Measurements from ENCODE around the gene SEPTIN5. TPM values are rescaled to one million over a fixed set of nuclear protein-coding genes. Genes with fewer than 3 reads are reported as not detected.

The SEPTIN5 gene
- total RNA-seq, 2 experiments from 2014 or later = 0.94 to 1.5 TPM

DNA sequence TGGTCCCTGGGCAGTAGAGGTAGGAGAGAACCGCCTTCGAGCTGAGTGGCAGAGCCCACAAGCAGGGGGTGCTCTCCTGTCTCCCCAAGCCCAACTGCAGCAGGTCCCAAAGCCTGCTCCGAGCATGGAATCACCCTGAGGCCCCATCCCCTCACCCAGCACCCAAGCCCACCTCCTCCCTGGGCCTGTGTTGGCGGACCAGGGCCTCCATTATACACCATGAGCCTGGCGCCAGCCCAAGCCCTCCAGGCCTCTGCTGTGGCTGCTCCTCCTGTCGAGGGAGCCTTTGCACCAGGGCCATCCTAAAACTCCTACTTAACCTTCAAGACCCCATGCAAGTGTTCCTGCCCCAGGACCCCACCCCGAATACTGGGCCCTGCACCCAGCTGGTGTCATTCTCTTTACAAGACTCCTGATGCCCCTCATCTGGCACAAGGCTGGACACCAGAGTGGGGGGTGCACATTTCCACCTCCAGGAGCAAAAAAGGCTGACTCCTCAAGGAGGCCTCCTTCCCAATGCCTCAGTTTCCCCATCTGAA is 25.7 kb downstream of the SEPTIN5 start:
- DNase-seq = no peak

DNA sequence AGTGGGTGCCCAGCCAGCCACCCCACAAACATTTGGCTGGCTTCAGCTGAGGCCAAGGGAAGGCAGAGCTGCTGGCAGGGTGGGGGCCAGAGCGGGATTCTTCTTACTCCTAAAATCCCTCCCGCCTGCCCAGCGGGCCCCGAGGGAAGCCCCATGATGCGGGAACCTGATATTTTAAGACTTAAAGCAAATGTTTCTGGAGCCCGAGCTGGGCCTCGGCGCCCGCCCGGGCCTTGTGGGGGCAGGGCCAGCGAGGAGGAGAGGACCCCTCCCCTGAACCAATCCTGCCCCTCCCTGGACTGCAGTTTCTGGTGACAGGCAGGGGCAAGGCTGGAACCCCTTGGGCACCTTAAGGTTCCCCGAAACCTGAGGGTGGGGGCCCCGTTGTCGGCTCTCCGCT is 26.3 kb downstream of the SEPTIN5 start:
- H3K36me3 Mint-ChIP-seq (ENCODE audit: low read depth) = no peaks in the 10 kb centered on the region
- no peak overlapping the region for H3K27ac Mint-ChIP-seq
- no peak for DNase-seq
- no peaks in the 10 kb centered on the region for H3K4me1 Mint-ChIP-seq
- ChIA-PET POLR2A (no interaction called here), CTCF (interaction anchor here (1.5 kb wide), 1 partner anchor 10 kb away, joined by 5 read pairs; no protein-coding TSS in a partner anchor)
- intact Hi-C loops (cut with DNase I, micrococcal nuclease) = no loop called here
- no peak overlapping the region for H3K4me3 Mint-ChIP-seq
- H3K9me3 Mint-ChIP-seq (ENCODE audit: low read depth) = no peaks in the 10 kb centered on the region
- no peak for ATAC-seq
- no peaks in the 10 kb centered on the region for H3K27me3 Mint-ChIP-seq

More for the DNA sequence above, 25.7 kb downstream of the SEPTIN5 start:
- ATAC-seq = no peak
- CTCF ChIA-PET = interaction anchor here (1.5 kb wide), 1 partner anchor 10 kb away, joined by 5 read pairs; no protein-coding TSS in a partner anchor
- Mint-ChIP-seq H3K27ac (no peak overlapping the region), H3K27me3 (no peaks in the 10 kb centered on the region), H3K36me3 (ENCODE audit: low read depth) (no peaks in the 10 kb centered on the region), H3K4me3 (no peak overlapping the region), H3K9me3 (ENCODE audit: low read depth) (no peaks in the 10 kb centered on the region), H3K4me1 (no peaks in the 10 kb centered on the region)
- intact Hi-C loops (cut with DNase I, micrococcal nuclease) = no loop called here
- POLR2A ChIA-PET = no interaction called here

DNA sequence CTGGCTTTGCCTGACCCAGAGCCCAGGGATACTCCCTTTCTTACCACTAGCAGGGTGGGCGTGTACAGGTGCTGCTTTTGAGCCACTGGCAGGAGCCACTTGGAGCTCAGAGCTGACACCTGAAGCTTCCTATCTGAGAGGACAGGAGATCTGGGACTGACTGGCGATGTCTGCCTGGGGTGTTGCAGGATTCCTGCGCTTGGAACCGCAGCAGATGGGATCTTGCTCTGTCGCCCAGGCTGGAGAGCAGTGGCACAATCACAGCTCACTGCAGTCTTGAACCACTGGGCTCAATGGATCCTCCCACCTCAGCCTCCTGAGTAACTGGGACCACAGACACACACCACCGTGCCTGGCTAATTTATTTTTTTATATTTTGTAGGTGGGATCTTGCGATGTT is 26.8 kb downstream of the SEPTIN5 start:
- no peak for ATAC-seq
- CTCF ChIA-PET = interaction anchor here (1.4 to 1.5 kb wide), 2 partner anchors 11 to 38 kb away, joined by 3 to 5 read pairs; no protein-coding TSS in a partner anchor
- no peaks in the 10 kb centered on the region for H3K27me3 Mint-ChIP-seq
- H3K36me3 Mint-ChIP-seq (ENCODE audit: low read depth) = no peaks in the 10 kb centered on the region
- no peaks in the 10 kb centered on the region for H3K4me1 Mint-ChIP-seq
- H3K9me3 Mint-ChIP-seq (ENCODE audit: low read depth) = no peaks in the 10 kb centered on the region
- H3K4me3 Mint-ChIP-seq = no peak overlapping the region
- POLR2A ChIA-PET = no interaction called here
- intact Hi-C loops (cut with DNase I, micrococcal nuclease) = no loop called here
- H3K27ac Mint-ChIP-seq = no peak overlapping the region
- no peak for DNase-seq

DNA sequence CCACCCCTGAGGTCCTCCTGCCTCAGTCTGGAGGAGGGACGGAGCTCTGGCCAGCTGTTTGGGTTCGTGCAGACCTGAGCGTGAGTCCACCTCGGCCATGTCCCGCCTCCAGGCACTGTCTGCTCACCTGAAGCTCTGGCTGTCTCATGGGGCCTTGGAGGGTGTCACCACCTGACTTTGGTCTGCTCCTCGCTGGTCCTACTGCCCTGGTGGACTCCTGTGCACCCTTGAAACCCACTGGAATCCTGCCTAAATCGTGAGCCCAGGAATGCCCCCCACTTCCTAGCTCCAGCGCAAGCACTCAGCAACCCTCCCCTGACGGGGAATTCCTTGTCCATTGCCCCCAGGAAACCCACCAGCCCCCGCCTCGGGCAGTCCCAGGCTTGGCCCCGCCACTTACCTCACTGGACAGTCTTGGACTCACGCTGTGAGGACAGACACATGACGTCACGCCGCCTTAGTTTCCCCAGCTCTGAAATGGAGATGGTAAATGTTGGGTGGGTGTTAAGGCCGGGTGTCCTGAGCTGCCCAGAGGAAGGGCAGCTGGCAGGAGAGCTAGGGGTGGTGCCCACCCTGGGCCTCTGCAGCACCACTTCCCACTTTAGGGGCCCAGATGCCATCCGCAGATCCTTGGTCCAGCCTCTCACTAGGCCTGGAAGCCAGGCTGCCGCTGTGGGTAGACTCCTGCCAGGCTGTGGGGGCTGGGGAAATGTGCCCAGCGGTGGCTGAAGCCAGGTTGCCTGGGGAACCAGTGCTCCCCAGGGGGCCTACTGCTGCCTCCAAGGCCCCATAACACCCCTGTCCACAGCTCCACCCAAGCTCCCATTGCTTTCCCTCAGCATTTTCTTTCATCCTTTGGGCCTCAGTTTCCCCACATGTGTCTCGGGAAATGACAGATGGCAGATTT is 28.1 kb downstream of the SEPTIN5 start:
- no peak overlapping the region for H3K4me3 Mint-ChIP-seq
- DNase-seq = no peak

DNA sequence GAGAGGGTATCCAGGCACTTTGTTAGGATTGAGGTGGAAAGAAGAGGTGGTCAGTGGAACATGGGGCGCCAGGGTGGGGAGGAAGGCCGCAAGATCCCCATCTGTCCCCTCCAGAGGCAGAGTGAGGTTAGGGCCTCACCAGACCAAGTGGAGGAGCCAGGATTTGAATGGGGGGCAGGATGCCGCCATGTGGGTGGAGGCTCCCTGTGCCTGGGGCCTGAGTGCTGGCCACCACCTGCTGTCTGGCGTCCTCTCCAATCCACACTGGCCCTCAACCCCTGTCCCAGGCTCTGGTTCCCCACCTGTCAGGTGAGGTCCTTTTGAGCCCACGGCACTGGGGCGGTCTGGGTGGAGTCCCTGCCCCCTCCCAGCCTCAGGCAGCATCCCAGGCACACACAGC is 28.8 kb downstream of the SEPTIN5 start:
- H3K27me3 Mint-ChIP-seq = no peaks in the 10 kb centered on the region
- H3K4me3 Mint-ChIP-seq = no peak overlapping the region
- ChIA-PET POLR2A (no interaction called here), CTCF (interaction anchor here (1.8 kb wide), 1 partner anchor 13 kb away, joined by 6 read pairs; no protein-coding TSS in a partner anchor)
- no peaks in the 10 kb centered on the region for H3K4me1 Mint-ChIP-seq
- H3K9me3 Mint-ChIP-seq (ENCODE audit: low read depth) = no peaks in the 10 kb centered on the region
- ATAC-seq (no peak), DNase-seq (no peak)
- no peak overlapping the region for H3K27ac Mint-ChIP-seq
- H3K36me3 Mint-ChIP-seq (ENCODE audit: low read depth) = no peaks in the 10 kb centered on the region
- intact Hi-C loops (cut with DNase I, micrococcal nuclease) = no loop called here

More for the DNA sequence above, 28.1 kb downstream of the SEPTIN5 start:
- Mint-ChIP-seq H3K9me3 (ENCODE audit: low read depth) (no peaks in the 10 kb centered on the region), H3K27me3 (no peaks in the 10 kb centered on the region), H3K36me3 (ENCODE audit: low read depth) (no peaks in the 10 kb centered on the region), H3K27ac (no peak overlapping the region), H3K4me1 (no peaks in the 10 kb centered on the region)
- no peak for ATAC-seq
- CTCF ChIA-PET = interaction anchor here (1.0 to 1.8 kb wide), 3 partner anchors 12 to 37 kb away, joined by 3 to 6 read pairs (median 3); no protein-coding TSS in a partner anchor
- POLR2A ChIA-PET = no interaction called here
- intact Hi-C loops (cut with DNase I, micrococcal nuclease) = no loop called here

DNA sequence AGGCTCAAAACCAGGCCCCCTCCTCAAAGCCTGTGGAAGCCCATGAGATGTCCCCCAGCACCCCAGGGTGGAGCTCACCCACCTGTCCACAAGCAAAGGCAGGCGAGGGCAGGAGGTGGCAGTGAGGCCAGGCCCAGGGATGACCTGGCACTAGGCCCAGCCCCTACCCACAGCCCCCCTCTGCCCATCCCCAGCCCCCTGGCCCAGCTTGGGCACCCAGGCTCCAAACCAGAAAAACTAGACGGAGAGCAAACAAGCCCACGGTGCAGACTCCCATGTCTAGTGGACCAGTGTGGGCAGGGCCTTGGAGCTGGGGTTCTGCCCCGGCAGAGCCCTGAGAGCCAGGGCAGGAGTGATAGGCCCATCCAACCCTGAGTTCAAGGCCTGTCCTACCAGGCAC is 29.3 kb downstream of the SEPTIN5 start:
- ATAC-seq (no peak), DNase-seq (no peak)
- CTCF ChIA-PET = no interaction called here
- no peaks in the 10 kb centered on the region for H3K4me1 Mint-ChIP-seq
- intact Hi-C loops (cut with DNase I, micrococcal nuclease) = no loop called here
- no peak overlapping the region for H3K4me3 Mint-ChIP-seq
- POLR2A ChIA-PET = no interaction called here
- no peaks in the 10 kb centered on the region for H3K36me3 Mint-ChIP-seq (ENCODE audit: low read depth)
- no peaks in the 10 kb centered on the region for H3K27me3 Mint-ChIP-seq
- H3K9me3 Mint-ChIP-seq (ENCODE audit: low read depth) = no peaks in the 10 kb centered on the region
- H3K27ac Mint-ChIP-seq = no peak overlapping the region

DNA sequence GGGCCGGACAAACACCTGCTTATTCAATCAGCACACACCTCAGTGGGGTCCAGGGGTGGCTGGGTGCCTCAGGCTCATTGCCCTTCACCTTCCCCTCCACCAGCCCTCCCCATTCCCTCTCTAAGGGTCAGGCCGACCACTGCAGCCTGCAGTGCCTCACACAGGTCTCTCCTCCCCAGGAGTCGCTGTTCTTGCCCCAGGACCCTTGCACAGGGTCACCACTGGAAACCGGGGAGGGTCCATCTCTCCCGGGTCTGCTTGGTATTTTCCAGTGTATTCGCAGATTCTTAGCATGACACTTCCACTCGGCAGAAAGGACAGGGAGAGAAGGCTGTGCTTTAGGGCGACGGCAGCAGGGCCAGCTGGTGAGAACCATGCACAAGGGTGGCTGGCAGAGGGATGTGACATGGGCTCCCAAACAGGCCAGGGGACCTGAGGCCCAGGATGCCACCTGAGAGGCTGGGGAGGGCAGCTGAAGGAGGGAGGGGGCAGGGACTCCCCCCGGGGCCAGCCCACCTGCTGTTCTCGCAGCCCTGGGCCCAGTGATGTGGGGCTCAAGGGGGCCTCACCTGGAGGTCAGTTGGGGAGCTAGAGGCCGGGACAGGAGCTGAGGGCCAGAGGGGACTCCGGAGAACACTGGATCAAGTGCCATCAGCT is 30.2 kb downstream of the SEPTIN5 start:
- no peak overlapping the region for H3K27ac Mint-ChIP-seq
- ChIA-PET CTCF (interaction anchor here (0.6 to 1.4 kb wide), 2 partner anchors 12 to 15 kb away, joined by 3 to 7 read pairs; no protein-coding TSS in a partner anchor), POLR2A (no interaction called here)
- DNase-seq (no peak), ATAC-seq (no peak)
- intact Hi-C loops (cut with DNase I, micrococcal nuclease) = no loop called here
- no peaks in the 10 kb centered on the region for H3K9me3 Mint-ChIP-seq (ENCODE audit: low read depth)
- H3K4me1 Mint-ChIP-seq = no peaks in the 10 kb centered on the region
- H3K4me3 Mint-ChIP-seq = no peak overlapping the region
- H3K36me3 Mint-ChIP-seq (ENCODE audit: low read depth) = no peaks in the 10 kb centered on the region
- no peaks in the 10 kb centered on the region for H3K27me3 Mint-ChIP-seq

DNA sequence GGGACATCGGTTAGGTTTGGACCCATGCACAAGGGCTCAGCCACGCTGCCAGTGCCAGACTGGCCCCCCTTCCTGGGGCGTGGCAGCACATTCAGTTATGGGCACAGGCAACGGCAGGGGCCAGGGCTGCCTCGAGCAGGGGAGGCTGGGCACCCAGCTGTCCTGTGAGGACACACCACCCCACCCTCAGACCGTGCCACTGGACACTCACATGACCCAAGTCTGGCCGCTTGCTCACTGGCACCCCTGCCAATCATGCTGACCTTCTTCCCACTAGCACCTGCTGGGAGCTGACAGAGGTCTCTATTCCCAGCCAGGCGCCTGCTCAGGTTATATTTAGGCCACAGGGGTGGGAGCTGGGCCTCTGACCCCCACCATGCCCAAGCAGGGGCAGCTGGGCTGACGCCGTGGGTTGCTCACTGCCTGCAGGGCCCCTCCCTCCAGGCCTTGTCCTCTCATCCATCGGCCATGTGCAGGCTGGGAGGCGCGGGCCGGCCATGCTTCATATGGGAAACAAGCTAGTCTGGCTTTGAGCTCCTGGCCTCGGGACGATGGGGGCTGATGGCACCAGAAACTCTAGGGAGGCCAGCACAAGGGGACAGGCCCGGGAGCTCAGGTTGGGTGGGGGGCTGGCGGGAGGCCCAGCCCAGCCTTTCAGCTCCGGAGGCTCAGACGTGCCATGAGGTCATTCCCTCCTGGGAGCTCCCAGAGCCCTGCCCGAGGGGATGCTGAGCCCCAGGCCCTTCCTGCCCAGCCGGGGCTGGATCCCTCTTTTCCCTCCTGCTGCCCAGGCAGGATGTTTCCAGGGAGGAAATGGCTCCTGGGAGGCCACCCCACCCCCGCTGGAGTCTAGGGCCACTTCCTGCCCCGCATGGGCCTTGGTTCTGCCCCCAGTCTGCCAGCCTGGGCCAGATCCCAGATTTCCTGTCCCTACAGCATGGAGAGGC is 31.1 kb downstream of the SEPTIN5 start:
- Mint-ChIP-seq H3K36me3 (ENCODE audit: low read depth) (no peaks in the 10 kb centered on the region), H3K27ac (no peak overlapping the region), H3K9me3 (ENCODE audit: low read depth) (no peaks in the 10 kb centered on the region), H3K4me1 (no peaks in the 10 kb centered on the region), H3K4me3 (no peak overlapping the region), H3K27me3 (no peaks in the 10 kb centered on the region)
- ATAC-seq (no peak), DNase-seq (no peak)
- POLR2A ChIA-PET = no interaction called here
- CTCF ChIA-PET = interaction anchor here (0.5 to 1.4 kb wide), 3 partner anchors 15 to 267 kb away, joined by 3 to 7 read pairs (median 4); no protein-coding TSS in a partner anchor
- intact Hi-C loops (cut with DNase I, micrococcal nuclease) = no loop called here

DNA sequence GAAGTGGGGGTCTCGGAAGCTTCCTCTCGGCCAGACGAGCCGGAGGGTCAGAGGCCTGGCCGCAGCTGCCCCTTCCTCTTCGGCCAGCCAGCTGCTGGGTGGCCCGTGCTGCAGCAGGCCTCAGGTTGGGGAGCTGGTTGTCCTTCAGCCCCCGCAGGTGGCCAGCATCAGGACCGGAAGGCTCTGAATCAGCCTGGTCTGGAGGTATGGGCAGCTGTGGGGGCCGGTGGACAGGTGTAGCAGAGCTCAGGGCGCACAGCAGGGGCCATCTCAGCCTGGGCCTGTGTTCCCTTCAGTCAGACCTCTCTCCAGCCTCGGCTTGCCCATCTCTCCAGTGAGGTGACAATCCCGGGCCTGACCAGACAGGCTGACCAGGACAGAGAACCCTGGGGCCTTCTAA is 32.4 kb downstream of the SEPTIN5 start:
- no peak overlapping the region for H3K4me3 Mint-ChIP-seq
- DNase-seq = no peak
- H3K27me3 Mint-ChIP-seq = no peaks in the 10 kb centered on the region
- no peaks in the 10 kb centered on the region for H3K4me1 Mint-ChIP-seq
- no peaks in the 10 kb centered on the region for H3K36me3 Mint-ChIP-seq (ENCODE audit: low read depth)
- H3K9me3 Mint-ChIP-seq (ENCODE audit: low read depth) = no peaks in the 10 kb centered on the region
- no peak for ATAC-seq
- intact Hi-C loops (cut with DNase I, micrococcal nuclease) = no loop called here
- ChIA-PET CTCF (interaction anchor here (1.9 kb wide), 1 partner anchor 16 kb away, joined by 5 read pairs; no protein-coding TSS in a partner anchor), POLR2A (no interaction called here)
- no peak overlapping the region for H3K27ac Mint-ChIP-seq

DNA sequence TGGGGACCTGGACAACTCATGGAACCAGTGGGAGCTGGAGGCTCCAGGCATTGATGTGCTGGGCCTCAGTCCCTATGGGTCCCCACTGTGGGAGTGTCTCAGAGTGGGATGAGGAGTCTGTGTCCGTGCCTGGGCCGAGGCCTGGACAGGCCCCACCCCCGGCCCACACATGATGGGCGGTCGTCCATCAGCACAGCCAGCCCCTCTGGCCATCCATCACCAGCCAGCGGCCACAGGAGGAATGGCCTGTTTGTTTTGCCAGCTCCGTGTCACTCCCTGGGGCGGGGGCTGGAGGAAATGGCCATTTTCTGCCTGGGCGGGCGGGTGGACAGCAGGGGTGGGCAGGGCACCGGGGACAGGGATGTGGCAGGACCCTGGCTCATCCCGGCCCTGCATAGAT is 33.2 kb downstream of the SEPTIN5 start:
- Mint-ChIP-seq H3K4me1 (no peaks in the 10 kb centered on the region), H3K36me3 (ENCODE audit: low read depth) (no peaks in the 10 kb centered on the region), H3K27ac (no peak overlapping the region), H3K9me3 (ENCODE audit: low read depth) (no peaks in the 10 kb centered on the region), H3K4me3 (no peak overlapping the region), H3K27me3 (no peaks in the 10 kb centered on the region)
- DNase-seq (no peak), ATAC-seq (no peak)
- CTCF ChIA-PET = interaction anchor here (0.6 to 1.9 kb wide), 2 partner anchors 17 to 265 kb away, joined by 3 to 5 read pairs; no protein-coding TSS in a partner anchor
- intact Hi-C loops (cut with DNase I, micrococcal nuclease) = no loop called here
- POLR2A ChIA-PET = no interaction called here

DNA sequence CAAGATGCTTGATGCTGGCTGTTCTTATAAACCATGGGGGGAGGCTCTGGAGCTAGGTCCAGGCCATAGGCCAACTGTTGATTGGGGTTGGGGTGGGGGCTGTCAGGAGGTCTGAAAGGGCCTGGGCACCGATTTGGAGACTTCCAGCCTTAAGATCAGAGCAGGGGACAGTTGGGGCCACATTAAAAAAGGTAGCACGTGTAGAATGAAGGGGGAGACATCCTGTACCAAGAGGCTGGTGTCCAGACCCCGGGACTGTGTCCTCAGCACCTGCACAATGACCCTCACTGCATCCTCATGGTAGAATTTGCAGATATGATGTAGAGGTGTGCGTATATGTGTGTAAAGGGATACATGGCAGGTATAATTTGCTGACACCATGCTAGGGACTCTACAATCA is 33.8 kb downstream of the SEPTIN5 start:
- DNase-seq = no peak
- intact Hi-C loops (cut with DNase I, micrococcal nuclease) = no loop called here
- POLR2A ChIA-PET = no interaction called here

More for the DNA sequence above, 33.8 kb downstream of the SEPTIN5 start:
- no peaks in the 10 kb centered on the region for H3K4me1 Mint-ChIP-seq
- H3K27me3 Mint-ChIP-seq = no peaks in the 10 kb centered on the region
- no peaks in the 10 kb centered on the region for H3K9me3 Mint-ChIP-seq (ENCODE audit: low read depth)
- H3K27ac Mint-ChIP-seq = no peak overlapping the region
- no peak for ATAC-seq
- CTCF ChIA-PET = interaction anchor here (0.6 to 1.9 kb wide), 3 partner anchors 18 to 266 kb away, joined by 3 to 5 read pairs (median 4); no protein-coding TSS in a partner anchor
- H3K4me3 Mint-ChIP-seq = no peak overlapping the region
- no peaks in the 10 kb centered on the region for H3K36me3 Mint-ChIP-seq (ENCODE audit: low read depth)
